T-helper 2 cell treated with Interferon-gamma antibody and Interleukin-4, amounts not matched to agents 100 ng/mL and 5 ng/mL, for 36 hours (primary cell): Measurements from ENCODE around the gene METAP1. TPM values are rescaled to one million over a fixed set of nuclear protein-coding genes. Genes with fewer than 3 reads are reported as not detected.
"Not testable (repeated sequence)": the region's sequence is repeated elsewhere in the genome, so short reads cannot be mapped to it uniquely, and the experiment has no call there.

Experiments
- intact Hi-C: fragments of 100-400 bp; cut with micrococcal nuclease; formaldehyde crosslinking; loops from one replicate; pipeline ENCODE4 v1.15.1; 2023
- total RNA-seq: library from RNA; stranded (reverse); gene quantifications from 2 replicates; pipeline ENCODE4 v1.2.3, GENCODE V29; 2022

METAP1 gene
- total RNA-seq = 55.7 and 62.0 TPM in 2 replicates

DNA sequence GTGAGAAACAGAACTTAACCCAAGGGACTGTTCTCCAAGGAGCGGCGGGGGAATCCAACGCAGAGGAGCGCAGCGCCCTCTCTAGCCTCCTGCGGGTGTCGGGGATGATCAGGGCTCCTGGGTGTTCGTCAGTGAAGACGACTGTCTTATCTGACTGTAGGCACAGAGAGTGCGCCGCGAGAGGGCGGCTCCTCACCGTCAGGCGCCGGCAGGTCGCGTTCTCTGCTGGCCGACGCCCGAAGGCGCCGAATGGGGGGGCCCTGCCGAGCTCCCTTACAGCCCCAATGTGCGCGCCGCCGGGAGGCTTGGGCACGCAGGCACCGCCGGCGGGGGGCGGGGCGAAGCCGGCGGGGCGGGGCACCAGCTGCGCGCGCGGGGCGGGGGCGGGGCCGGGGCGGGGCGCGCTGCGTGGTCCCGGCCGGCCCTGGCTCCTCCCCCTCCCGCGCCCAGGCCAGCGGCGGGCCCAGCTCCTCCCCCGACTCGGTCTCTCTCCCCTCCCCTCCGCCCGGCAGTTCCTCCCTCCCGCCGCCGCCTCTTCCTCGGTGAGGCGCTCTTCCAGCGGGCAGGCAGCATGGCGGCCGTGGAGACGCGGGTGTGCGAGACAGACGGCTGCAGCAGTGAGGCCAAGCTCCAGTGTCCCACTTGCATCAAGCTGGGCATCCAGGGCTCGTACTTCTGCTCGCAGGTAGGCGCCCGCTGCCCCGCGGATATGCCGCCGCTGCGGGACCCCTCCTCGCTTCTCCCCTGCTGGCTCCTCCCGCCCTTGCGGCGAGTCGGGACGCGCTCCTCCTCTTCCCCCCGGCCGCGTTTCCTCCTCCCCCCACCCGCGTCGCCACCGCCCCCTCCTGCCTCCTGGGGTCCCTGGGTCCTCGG lies at the start of gene METAP1:
Gene METAP1, plus strand, starts transcription at position 539 of the 873 bp plus-strand sequence. Its CDS starts 33 bp downstream, at position 572.
- intact Hi-C loops = loop anchor here (1.0 to 5.0 kb wide), 15 partner anchors 48 to 955 kb away; partner anchors contain the start of genes ADH5, EIF4E, H2AZ1 and LAMTOR3

DNA sequence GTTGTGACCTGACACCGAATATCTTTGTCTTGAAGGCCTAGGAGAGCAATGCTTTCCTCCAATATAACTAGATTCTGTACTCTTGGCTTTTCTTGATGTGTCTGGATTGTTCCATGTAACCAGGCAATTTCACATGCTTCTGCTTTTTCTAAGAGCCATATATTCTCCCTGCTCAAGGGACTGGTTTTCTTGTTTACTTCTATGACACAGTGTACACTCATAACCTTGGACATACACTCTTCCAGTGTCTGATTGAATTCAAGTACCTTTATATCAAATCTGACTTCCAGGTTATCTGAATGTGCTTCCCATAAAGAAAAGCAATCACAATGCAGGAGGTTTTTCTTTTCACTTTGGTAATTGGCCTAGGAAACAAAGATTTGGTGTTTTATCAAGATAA lies 49.2 kb upstream of the METAP1 start:
- intact Hi-C loops = no loop called here

DNA sequence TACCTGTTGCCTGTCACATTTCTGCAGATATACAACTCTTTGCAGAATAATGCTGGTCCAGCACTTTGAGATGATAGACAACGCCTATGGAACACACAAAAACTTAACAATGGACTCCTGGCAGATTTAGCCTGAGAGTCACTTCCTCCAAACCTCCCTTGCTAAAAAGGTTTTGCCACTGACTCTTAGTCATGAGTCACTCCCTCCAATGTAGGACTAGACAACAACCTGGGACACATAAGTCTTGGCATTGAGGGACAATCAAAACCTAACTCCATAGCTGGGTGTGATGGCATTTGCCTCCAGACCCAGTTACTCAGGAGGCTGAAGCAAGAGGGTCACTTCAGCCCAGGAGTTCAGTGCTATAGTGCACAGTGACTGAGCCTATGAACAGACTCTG lies 44.6 kb upstream of the METAP1 start:
- intact Hi-C loops = no loop called here

DNA sequence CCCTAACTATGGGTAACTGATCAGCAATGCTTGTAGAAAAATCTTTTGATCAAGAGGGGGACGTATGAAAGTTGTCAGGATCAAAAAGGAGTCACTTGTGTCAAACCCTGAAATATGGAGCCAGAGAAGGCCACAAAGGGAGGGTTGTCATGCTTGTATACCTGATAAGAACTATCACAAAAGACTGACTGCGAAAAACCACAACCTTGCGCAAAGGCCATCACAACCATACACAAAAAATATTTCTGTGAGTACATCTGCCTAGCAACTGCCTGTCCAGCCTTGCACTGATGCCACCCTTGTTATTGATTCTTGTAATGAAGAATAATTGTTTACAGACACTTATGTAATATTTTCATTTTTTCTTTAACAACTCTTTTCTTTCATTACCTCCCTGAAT lies 43.8 kb upstream of the METAP1 start:
- intact Hi-C loops = no loop called here

DNA sequence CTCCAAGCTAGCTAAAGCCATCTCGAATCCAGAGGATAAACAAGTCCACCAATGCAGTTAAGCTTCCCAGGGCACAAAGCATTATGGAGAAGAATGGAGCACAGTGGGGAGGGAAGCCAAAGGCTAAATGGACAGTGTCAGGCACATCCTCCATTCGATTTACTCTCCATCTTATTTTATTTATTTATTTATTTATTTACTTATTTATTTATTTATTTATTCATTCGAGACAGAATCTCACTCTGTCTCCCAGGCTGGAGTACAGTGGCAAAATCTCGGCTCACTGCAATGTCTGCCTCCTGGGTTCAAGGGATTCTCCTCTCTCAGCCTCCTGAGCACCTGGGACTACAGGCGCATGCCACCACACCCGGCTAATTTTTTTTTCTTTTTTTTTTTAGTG lies 40.3 kb upstream of the METAP1 start:
- intact Hi-C loops = no loop called here

DNA sequence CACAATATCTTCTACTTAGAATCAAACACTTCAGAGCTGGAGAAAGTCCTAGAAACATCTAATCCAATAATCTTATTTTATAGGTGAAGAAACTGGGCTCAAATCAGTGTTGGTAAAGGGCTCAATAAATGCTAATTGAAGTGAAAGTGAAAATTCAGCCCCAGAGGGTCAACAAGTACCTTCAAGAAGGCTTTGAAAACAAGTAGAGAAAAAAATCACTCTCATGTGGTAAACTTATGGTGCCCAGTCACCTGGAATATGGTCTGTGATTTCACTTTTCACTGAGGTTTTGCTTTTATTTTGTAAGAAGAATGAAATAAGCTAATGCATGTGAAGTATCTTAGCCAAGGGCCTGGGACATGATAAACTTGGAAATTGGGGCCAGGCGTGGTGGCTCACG lies 37.5 kb upstream of the METAP1 start:
- intact Hi-C loops = no loop called here

DNA sequence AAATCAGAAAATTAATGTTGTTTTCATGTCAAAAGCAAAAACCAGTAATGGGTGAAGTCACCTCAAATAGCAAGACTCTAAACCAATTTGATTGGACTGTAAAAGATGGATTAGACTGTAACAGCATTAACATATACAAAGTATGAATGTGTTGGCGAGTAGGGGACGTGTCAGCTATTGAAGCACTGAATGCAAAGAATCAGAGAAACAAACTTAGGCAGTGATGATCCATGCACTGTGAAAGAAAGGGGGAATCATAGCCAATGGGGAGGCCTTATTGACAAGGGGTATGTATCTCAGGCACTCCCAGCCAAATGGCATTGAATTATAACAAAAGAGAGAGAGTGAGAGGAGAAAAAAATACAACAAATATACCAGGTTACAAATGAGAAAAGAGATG lies 36.1 kb upstream of the METAP1 start:
- intact Hi-C loops = no loop called here

DNA sequence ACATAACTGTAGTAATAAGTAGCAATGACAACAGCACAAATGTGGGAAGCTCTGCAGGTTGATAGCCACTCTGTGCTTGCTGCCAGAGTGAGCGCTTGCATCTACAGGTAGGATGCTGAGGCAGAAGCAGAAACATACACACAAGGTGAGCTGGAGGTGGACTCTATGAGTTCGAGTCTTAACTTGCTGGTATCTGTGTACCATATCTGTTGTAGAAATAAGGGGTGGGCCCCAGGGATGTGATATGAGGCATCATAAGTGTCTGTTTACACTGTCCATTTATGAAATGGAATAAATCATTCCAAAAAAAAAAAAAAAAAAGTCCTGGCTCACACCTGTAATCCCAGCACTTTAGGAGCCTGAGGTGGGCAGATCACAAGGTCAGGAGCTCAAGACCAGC lies 33.8 kb upstream of the METAP1 start:
- intact Hi-C loops = no loop called here

DNA sequence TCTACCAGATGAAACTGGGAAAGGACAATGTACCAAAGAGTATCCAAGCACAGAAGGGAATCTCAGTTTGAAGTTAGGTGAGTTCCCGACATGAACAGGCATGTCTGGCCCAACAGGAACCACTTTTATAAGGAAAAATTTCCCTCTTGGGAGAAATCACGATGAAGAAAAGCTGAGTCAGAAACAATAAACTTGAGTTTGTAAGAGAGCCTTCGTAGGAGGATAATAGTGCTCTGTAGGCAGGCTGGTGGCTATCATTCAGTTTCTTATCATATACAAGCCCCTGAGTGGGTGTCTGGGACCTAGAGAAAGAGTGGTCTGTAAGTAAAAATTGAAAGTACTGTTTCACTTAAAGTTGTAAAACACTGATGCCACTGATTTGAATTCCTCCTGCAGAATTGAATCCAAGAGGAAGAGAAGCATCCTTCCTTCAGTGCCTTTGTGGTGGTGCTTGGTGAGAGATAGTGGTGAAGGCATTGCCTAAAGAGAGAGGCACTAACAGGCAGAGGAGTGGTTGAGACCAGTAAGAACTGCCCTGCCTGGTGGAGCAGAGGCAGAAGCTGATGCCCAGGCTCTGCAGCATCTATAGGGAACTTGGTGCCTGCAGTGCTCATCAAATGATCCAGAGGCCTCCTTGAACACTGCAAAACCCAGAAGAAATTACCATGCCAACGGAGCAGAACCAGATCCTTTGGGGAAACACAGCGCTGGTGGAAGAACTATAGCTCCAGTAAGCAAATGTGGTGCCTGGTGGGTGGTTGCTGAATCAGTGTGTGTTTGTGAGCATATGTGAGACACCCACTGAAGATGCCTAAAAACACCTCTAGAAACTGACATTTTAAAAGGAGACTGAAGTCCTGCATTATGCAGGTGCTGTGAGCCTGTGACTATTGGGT lies 31.7 kb upstream of the METAP1 start:
- intact Hi-C loops = no loop called here

DNA sequence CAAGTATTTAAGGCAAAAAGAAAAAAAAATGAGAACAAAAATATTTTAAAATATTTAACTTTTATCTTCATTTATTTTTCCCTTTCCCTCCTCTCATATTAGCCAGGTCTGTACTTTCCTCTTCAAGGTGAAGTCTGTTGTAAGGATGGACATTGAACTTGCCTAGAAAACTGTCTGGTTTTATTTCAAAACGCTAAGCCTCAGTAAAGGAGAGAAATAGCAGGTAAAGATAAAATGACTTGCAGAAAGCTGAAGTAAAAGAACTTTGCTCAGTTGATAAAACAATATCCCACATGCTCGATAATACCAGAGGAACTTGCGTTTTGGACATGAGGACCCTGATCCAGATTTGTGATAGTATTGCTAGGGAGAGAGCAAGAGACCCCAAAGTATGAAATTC lies 28.6 kb upstream of the METAP1 start:
- intact Hi-C loops = no loop called here

DNA sequence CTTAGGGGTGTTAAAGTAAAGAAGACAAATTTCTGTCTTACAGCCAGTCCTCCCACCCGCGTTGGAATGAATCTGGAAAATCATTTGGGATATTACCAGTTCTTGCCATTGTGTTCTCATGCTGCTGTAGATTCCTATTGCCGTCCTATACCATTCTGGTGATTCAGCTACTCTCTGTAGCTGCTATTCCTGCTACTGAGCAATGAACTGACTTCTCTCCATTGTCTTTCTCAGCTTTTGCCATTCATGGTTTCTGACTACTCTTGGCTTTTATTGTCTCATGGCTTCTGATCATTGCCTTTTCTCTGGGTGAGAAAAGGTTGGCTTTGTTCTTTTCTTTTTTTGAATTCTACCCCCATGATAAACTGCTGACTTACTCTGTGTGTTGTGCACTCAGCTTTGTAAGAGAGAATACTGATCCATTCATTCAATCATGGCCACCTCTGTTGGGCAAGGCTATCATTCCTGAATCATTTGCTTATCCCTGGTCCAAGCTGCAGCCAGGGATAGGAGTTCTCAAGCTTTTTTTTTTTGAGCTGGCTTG lies 27.7 kb upstream of the METAP1 start:
- intact Hi-C loops = no loop called here

DNA sequence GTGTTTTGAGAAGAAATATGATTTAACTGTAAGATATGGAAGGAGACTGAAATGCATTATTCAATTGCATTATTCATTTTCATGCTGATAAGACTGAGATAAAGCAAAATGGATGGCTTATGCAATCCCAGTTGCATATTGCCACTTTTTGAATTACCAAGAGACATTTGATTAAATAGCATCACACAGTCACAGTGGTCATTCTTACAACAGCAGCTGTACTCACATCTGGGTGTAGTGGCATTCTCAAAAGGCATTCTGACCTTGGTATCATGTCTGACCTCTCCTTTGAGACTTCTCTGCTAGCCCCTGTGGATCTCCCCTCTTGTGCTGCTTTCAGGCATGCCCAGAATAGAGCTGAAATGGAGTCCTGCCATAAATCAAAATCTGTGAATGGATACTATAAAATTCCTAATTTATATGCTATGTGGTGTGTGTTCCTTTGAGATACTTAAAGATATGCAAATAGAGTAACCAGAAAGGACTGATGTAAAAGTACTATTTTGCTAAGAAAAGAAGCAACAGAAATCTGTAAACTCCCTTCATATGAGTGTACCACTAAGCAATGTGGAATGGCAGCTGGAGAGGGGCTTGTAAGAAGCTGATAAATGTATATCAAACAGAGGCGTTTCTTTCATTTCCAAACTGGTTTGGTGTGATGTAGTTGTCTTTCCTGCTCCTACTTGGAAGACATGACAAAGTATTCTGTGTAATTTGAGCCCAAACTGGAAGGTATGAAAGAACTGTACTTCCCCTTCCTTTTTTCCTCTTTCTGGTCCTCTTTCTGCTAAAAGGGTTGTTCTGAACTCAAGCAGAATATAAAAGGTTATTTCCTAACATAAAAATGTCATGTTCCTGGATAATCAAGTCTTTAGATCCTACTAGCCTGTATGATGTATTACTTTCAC lies 25.4 kb upstream of the METAP1 start:
- intact Hi-C loops = no loop called here

DNA sequence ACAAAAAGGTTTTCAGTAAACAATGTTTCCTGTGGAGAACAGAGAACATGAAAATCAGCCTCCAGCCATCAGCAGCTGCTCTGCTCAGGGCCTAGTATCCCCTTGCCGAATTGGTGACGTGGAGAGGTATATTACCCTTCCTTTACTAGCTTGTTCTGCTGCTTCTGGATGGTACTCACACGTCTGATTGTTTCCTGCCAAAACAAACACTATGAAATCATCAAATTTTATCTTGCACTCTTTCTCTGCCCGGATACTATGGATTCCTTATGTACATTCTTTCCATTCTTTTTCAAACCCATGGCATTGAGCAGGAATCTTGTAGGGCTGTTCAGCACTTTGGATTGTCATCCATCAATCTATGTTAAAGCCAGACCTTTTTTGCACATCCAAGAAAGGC lies 18.8 kb upstream of the METAP1 start:
- intact Hi-C loops = no loop called here

DNA sequence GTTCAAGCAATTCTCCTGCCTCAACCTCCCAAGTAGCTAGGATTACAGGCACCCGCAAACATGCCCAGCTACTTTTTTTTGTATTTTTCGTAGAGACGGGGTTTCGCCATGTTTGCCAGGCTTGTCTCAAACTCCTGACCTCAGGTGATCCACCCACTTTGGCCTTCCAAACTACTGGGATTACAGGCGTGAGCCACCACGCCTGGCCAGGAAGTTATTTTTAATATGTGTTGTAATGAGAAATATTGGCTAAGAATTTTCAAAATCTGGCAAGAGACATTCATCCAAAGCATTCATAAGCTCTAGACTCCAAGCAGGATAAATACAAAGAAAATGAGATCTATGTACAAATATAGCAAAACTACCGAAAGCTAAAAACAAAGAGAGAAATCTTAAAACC lies 18.0 kb upstream of the METAP1 start:
- intact Hi-C loops = no loop called here

DNA sequence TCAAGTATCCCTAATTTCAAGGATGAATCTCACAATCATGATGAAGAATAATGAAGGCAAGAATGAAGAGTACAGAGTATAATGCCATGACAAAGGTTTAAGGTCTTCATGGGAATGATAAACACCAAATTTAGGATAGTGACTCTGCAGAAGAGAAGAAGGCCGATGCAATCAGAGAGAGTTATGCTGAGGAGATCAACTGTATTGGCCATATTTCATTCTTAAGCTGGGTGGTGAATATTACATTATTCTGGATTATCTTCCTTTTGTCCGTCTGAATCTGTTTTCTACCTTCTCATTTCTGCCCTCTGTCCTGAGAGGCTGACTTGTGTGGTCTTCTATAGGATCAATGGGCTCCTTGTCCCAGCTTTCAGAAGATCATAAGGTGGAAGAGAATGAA lies 7.8 kb upstream of the METAP1 start:
- intact Hi-C loops = no loop called here

DNA sequence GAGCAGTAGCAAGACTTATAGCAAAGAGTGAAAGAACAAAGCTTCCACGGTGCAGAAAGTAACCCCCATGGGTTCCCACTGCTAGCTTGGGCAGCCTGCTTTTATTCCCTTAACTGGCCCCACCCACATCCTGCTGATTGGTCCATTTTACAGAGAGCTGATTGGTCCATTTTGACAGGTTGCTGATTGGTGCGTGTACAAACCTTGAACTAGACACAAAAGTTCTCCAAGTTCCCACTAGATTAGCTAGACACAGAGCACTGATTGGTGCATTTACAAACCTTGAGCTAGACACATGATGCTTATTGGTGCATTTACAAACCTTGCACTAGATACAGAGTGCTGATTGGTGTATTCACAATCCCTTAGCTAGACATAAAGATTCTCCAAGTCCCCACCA lies 2.7 kb upstream of the METAP1 start:
- intact Hi-C loops = not testable (repeated sequence)

DNA sequence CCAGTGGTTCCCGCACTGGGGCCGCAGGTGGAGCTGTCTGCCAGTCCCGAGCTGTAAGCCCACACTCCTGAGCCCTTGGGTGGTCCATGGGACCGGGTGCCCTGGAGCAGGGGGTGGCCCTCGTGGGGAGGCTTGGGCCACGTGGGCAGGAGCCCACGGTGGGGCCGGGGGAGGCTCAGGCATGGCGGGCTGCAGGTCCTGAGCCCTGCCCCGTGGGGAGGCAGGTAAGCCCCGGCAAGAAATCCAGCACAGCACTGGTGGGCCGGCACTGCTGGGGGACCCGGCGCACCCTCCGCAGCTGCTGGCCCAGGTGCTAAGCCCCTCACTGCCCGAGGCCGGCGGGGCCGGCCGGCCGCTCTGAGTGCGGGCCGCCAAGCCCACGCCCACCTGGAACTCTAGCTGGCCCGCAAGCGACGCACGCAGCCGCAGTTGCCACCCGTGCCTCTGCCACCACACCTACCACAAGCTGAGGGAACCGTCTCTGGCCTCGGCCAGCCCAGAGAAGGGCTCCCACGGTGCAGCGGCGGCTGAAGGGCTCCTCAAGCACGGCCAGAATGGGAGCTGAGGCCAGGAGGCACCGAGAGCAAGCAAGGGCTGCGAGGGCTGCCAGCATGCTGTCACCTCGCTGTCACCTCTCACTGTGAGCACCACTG lies 2.0 kb upstream of the METAP1 start:
- intact Hi-C loops = loop anchor here (2.0 kb wide), 3 partner anchors 469 to 957 kb away; partner anchors contain the start of gene H2AZ1

DNA sequence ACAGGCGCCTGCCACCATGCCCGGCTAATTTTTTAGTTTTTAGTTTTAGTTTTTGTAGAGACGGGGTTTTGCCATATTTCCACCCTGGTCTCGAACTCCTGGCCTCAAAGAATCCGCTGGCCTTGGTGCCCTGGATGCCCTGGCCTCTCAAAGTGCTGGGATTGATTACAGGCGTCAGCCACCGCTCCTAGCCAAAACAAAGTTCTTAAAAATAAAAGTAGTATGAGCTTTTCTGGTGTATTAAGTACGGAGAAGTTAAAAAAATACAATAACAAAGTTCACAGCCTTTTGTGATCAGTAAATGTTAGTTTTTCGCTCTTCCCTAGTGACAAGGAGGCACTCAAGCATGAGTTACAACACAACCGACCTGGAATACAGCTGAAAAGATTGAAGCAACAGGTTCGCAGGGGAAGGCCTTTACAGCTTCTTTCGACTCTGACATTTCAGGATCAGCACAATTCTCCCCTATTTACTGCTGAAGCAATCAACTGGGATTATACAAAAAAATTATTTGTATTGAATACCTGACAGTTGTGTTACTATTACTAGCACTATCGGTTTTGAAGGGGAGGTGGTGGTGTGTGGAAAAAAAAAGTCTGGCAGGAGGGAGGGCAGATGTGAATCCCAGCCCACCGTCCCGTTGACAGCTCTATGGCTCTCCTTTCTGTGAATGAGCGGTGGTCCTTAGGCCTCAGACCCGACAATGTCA lies 893 bp upstream of the METAP1 start:
- intact Hi-C loops = loop anchor here (1.0 to 5.0 kb wide), 15 partner anchors 49 to 956 kb away; partner anchors contain the start of genes ADH5, EIF4E, H2AZ1 and LAMTOR3

DNA sequence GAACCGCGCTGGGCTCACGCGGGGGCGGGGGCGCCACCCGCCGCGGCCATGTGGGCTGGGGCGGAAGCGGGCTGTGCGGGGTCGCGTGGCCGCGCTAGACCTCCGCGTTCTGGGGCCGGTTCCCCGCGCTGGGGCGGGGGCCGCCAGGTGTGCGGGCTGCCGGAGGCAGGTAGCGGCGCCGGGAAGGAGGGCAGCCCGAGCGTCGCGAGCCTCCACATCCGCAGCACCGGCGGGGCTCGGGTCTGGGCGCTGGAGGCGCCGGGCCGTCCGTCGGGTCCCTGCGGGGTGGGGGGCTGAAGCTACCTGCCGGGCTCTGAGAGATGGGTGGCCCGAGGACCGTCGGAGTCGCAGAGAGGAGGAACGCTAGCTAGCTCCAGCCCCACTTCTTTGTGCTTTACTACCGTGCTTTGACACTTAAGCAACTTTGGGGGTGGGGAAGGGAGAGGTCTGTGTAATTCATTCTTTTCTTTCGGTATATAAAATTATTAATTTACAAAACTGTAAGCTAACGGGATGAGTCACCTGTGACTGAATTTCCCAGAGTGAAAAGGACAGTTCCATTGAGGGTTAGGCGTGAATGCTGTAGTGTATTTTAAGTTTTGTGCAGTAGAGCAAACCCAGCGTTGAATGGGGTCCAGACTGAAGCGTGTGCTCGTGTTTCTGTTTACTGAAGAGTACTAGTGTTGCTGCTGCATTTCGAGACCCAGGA lies 689 bp downstream of the METAP1 start:
- intact Hi-C loops = loop anchor here (5.0 kb wide), 2 partner anchors 394 to 549 kb away; no protein-coding TSS in a partner anchor
